CD4-positive, alpha-beta T cell treated with Interleukin-1 beta for 1 hour (primary cell): ENCODE results near the gene HPN.
"Not testable (repeated sequence)": the region's sequence is repeated elsewhere in the genome, so short reads cannot be mapped to it uniquely, and the experiment has no call there.

Source experiments
- DNase-seq, 2 donors: peaks; one replicate each; pipeline ENCODE4 v3.0.0-alpha.2; 2020 to 2022

The HPN gene

GRCh38 chr19:35044317-35045117, 3.0 kb downstream of the HPN start:
- peak; percentile 47 to 56 for DNase-seq

- DNase-seq, result peak; percentile 42 to 51
Measured at GRCh38 chr19:35045667-35046300, 4.3 kb downstream of the HPN start.

DNA sequence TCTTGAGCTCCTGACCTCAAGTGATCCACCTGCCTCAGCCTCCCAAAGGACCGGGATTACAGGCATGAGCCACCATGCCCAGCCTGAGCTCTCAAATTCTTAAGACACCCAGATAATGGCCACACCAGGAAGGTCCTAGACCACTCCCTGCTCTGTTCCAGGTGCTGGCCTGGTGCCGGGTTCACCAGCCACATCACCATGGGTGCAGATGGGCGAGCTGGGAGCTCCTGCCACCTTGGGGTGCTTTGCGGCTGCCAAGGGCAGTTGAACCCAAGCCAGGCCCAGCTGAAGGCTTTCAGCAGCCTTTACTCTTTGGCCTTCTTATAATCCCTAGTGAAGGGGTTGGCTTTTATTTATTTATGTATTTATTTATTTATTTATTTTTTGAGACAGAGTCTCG, 4.9 kb downstream of the HPN start:
- DNase-seq, result no peak

DNA sequence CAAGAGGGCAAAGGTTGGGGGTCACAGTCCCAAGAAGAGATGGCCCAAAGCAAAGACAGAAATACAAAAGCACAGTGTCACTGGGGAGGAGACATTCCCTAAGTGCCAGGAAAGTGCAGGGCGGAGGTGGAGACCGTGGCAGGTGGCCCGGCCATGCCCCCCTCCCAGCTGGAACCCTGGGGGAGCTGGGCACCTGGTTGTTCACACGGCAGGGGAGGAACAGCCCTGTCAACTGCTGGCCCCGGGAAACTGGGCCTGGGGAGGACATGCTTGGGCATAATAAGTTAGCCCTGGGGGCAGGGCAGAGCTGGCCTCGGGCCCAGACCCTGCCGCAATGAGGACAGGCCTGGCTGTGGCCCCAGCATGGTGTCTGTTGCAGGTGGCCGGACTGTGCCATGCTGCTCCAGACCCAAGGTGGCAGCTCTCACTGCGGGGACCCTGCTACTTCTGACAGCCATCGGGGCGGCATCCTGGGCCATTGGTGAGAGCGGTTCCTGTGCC, 7.4 kb downstream of the HPN start:
- DNase-seq, result no peak

- no peak for DNase-seq
Measured at GRCh38 chr19:35049456-35049855, 7.9 kb downstream of the HPN start.

DNA sequence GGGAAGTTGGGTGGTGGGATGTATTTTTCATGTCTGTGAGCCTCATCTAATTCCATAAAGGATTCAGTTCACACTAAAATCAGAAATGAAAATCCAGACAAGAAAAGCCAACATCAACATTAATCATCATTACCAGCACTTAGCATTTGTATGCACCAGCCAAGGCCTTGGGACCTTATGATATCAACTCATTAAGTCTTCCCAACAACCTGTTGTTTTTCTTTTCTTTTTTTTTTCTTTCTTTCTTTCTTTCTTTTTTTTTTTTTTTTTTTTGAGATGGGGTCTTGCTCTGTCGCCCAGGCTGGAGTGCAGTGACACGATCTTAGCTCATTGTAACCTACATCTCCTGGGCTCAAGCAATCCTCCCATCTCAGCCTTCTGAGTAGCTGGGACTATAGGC, 9.1 kb downstream of the HPN start:
- DNase-seq, result not testable (repeated sequence)

GRCh38 chr19:35051268-35051667, 9.7 kb downstream of the HPN start:
- DNase-seq, result not testable (repeated sequence)

- DNase-seq, result no peak
Measured at GRCh38 chr19:35051796-35052195, 10.3 kb downstream of the HPN start.

- DNase-seq, result no peak
Measured at GRCh38 chr19:35052599-35053190, 11.2 kb downstream of the HPN start.

- DNase-seq, result no peak
Measured at GRCh38 chr19:35053667-35054293, 12.3 kb downstream of the HPN start.

GRCh38 chr19:35054626-35055025, 13.1 kb downstream of the HPN start:
- no peak for DNase-seq

DNA sequence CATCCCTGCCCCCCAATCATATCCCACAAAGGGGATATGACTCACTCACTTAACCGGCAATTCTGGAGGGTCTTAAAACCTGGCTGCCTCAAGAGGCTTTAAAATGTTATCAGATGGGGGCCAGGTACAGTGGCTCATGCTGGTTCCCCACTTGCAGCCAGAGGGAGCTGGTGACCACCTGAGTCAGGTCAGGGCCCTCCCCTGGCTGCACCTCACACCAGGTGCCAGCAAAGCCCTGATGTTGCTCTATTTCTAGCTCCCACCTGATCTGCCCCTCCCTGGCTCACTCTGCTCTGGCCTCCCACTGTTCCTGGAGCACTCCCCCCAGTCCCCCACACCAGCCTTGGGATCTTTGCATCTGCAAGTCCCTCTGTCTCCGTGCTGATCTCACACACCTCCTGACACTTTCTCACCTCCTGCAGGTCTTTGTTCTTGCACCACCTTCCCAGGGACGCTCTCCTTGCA, 14.2 kb downstream of the HPN start:
- DNase-seq, result no peak

GRCh38 chr19:35056513-35057063, 15.1 kb downstream of the HPN start:
- no peak for DNase-seq

DNA sequence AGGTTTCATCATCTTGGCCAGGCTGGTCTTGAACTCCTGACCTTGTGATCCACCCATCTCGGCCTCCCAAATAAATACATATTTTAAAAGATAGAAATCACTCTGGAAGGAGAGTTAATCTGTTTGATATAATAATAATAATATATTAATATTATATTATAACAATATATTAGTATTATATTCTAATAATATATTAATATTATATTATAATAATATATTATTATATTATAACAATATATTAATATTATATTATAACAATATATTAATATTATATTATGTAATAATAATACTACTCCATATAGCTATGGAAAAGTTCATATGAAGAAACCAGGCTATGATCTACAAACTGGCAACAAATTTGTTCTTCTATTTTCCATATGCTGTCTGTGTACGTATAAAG, 16.8 kb downstream of the HPN start:
- no peak for DNase-seq

GRCh38 chr19:35059006-35059798, 17.7 kb downstream of the HPN start:
- no peak for DNase-seq

GRCh38 chr19:35059799-35060091, 18.2 kb downstream of the HPN start:
- DNase-seq, result no peak

GRCh38 chr19:35060160-35060855, 18.8 kb downstream of the HPN start:
- DNase-seq, result no peak

DNA sequence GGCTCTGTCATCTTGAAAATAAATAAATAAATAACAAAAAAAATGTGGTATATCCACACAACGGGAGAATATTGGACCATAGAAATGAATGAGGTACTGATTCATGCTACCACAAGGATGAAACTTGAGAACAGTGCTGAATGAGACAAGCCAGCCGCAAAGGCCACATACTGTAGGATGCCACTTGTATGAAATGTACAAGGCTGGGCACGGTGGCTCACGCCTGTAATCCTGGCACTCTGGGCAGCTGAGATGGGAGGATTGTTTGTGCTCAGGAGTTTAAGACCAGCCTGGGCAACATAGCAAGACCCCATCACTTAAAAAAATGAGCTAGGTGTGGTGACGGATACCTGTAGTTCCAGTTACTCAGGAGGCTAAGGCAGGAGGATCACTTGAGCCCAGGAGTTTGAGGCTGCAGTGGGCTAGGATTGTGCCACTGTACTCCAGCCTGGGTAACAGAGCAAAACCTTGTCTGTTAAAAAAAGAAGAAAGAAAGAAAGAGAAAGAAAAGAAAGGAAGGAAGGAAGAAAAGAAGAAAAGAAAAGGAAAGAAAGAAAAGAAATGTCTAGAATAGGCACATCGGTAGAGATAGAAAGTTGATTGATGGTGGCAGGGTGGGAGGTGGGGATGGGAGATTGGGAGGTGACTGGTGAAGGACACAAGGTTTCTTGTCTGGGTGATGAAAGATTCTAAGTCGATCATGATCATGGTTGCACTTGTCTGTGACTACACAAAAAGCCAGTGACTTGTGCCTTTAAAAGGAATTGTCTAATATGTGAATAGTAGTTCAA, 20.3 kb downstream of the HPN start:
- no peak for DNase-seq

GRCh38 chr19:35062942-35063341, 21.4 kb downstream of the HPN start:
- DNase-seq, result no peak

DNA sequence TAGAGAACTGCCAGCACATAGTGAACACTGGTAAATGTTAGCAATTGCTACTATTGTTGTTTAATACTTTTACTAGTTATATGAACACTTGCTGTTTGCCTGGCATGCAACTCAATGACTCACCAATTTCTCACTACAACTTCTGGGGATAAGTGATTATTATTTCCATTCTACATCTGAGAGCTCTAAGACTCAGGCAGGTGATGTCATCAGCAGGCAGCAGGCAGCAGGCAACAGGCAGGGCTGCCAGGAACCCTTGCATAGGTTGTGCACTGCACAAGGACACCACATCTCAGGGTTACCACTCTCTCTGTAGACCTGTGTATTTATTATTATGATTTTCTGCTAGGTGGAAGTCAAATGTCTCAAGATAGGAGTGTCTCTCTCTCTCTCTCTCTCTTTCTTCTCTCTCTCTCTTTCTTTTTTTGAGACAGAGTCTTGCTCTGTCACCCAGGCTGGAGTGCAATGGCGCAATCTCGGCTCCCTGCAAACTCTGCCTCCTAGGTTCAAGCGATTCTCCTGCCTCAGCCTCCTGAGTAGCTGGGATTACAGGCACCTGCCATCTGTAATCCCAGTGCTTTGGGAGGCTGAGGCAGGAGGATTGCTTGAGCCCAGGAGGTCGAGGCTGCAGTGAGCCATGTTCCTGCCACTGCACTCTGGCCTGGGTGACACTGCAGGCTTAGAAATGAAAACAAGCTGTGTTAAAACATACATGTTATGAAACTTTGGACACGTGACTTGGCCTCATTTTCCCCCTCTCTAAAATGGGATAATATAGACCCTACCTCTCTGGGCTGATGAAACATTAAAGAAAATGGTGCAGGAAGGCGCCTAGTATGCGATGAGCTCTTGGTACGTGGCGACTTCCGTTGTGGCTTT, 22.7 kb downstream of the HPN start:
- no peak for DNase-seq
